Neuronal stem cell (in vitro differentiated cells): ENCODE results near the gene QPRT.

Experiments
- DNase-seq: peaks from one replicate; pipeline ENCODE4 v3.0.0-alpha.2; 2013; ENCODE audit warnings: low spot score
- H2AFZ ChIP-seq: one replicate; pipeline ENCODE4 v1.6.1; 2013; ENCODE audit warnings: mild to moderate bottlenecking, low read length, inconsistent platforms
- H2AK5ac ChIP-seq: 2 replicates; pipeline ENCODE4 v1.6.1; 2013; ENCODE audit warnings: low read depth, mild to moderate bottlenecking, inconsistent platforms, low read length, moderate library complexity, mixed read lengths
- H2BK120ac ChIP-seq: 2 replicates; pipeline ENCODE4 v1.6.1; 2013; ENCODE audit warnings: low read depth, mild to moderate bottlenecking, inconsistent platforms, low read length, moderate library complexity, mixed read lengths
- H2BK12ac ChIP-seq: one replicate; pipeline ENCODE4 v1.6.1; 2013; ENCODE audit warnings: low read length, inconsistent platforms
- H2BK15ac ChIP-seq: 2 replicates; pipeline ENCODE4 v1.6.1; 2013; ENCODE audit warnings: mild to moderate bottlenecking, low read length, inconsistent platforms, mixed read lengths
- H2BK5ac ChIP-seq: one replicate; pipeline ENCODE4 v1.6.1; 2013; ENCODE audit warnings: inconsistent platforms, mild to moderate bottlenecking, low read length, moderate library complexity
- H3K14ac ChIP-seq: one replicate; pipeline ENCODE4 v1.6.1; 2013; ENCODE audit warnings: low read length, inconsistent platforms
- H3K18ac ChIP-seq: 2 replicates; pipeline ENCODE4 v1.6.1; 2013; ENCODE audit warnings: low read length, inconsistent platforms
- H3K23ac ChIP-seq: 2 replicates; pipeline ENCODE4 v1.6.1; 2013; ENCODE audit warnings: low read depth, mild to moderate bottlenecking, mixed read lengths, low read length, inconsistent platforms; ENCODE audit not compliant: poor library complexity
- H3K27ac ChIP-seq: replicated peaks from 3 replicates; pipeline ENCODE4 v1.5.1; 2013; ENCODE audit warnings: low read length, inconsistent platforms
- H3K27me3 ChIP-seq, 3 experiments: 2 replicates each; pipeline ENCODE4 v1.6.1; 2013; ENCODE audit warnings: low read length in 3 of 3, mild to moderate bottlenecking in 2 of 3, inconsistent platforms in 1 of 3, low read depth in 1 of 3, mixed read lengths in 1 of 3, moderate library complexity in 1 of 3; ENCODE audit not compliant: control insufficient read depth in 3 of 3, insufficient read depth in 3 of 3
- H3K36me3 ChIP-seq, 2 donors: replicated peaks in 1 of 2; 2 replicates each; pipeline ENCODE4 v1.6.1; 2013; ENCODE audit warnings: low read length in 2 of 2; ENCODE audit not compliant: control insufficient read depth in 2 of 2, insufficient read depth in 2 of 2
- H3K4ac ChIP-seq: 2 replicates; pipeline ENCODE4 v1.6.1; 2013; ENCODE audit warnings: inconsistent platforms, mild to moderate bottlenecking, low read length, moderate library complexity
- H3K4me1 ChIP-seq, 2 donors: 1 replicate in 1 of 2; 2 replicates in 1 of 2; pipeline ENCODE4 v1.6.1; 2013; ENCODE audit warnings: low read length in 2 of 2, low read depth in 1 of 2; ENCODE audit not compliant: control insufficient read depth in 2 of 2, insufficient read depth in 1 of 2
- H3K4me2 ChIP-seq: one replicate; pipeline ENCODE4 v1.6.1; 2013; ENCODE audit warnings: mild to moderate bottlenecking, low read length, inconsistent platforms; ENCODE audit not compliant: insufficient read depth, poor library complexity, severe bottlenecking
- H3K4me3 ChIP-seq, 2 donors: 2 replicates each; pipeline ENCODE4 v1.5.1; 2013; ENCODE audit warnings: low read length in 2 of 2, mild to moderate bottlenecking in 2 of 2, inconsistent platforms in 1 of 2, moderate library complexity in 1 of 2
- H3K79me1 ChIP-seq: one replicate; pipeline ENCODE4 v1.6.1; 2013; ENCODE audit warnings: low read depth, mild to moderate bottlenecking, inconsistent platforms, low read length, moderate library complexity
- H3K9ac ChIP-seq: one replicate; pipeline ENCODE4 v1.6.1; 2013; ENCODE audit warnings: mild to moderate bottlenecking, low read depth, low read length, inconsistent platforms; ENCODE audit not compliant: poor library complexity
- H3K9me3 ChIP-seq, 2 donors: replicated peaks in 1 of 2; 2 replicates each; pipeline versions ENCODE3 to v1.6.1; 2013; ENCODE audit warnings: low read length in 2 of 2, mild to moderate bottlenecking in 2 of 2, inconsistent platforms in 1 of 2, low read depth in 1 of 2, mixed read lengths in 1 of 2, moderate library complexity in 1 of 2; ENCODE audit not compliant: control insufficient read depth in 2 of 2, insufficient read depth in 1 of 2
- H4K8ac ChIP-seq: one replicate; pipeline ENCODE4 v1.6.1; 2013; ENCODE audit warnings: low read depth, mild to moderate bottlenecking, inconsistent platforms, low read length, moderate library complexity
- H4K91ac ChIP-seq: one replicate; pipeline ENCODE4 v1.6.1; 2013; ENCODE audit warnings: low read length, low read depth, mild to moderate bottlenecking, inconsistent platforms; ENCODE audit not compliant: poor library complexity
- WGBS, 2 donors: extraction: QIAGEN DNeasy Blood & Tissue Kit; methylation state at CpG; one replicate each; pipeline ENCODE4 v1.1.7; 2013; ENCODE audit warnings: missing lambda C conversion rate in 2 of 2, mixed read lengths in 1 of 2; ENCODE audit not compliant: insufficient read length in 2 of 2, insufficient replicate concordance in 1 of 2; ENCODE audit errors: extremely low coverage in 2 of 2; 5-methylcytosine and 5-hydroxymethylcytosine counted together

The QPRT gene

GRCh38 chr16:29734786-29735185 lies 55.8 kb downstream of the QPRT start:
- H3K9me3 ChIP-seq, result no peaks in the 10 kb centered on the region
- H2BK5ac ChIP-seq, result no peak overlapping the region
- no peak overlapping the region for H3K23ac ChIP-seq
- H3K18ac ChIP-seq, result no peak overlapping the region
- H3K79me1 ChIP-seq, result no peaks in the 10 kb centered on the region
- no peak overlapping the region for H3K14ac ChIP-seq
- no peaks in the 10 kb centered on the region for H3K36me3 ChIP-seq
- H2AFZ ChIP-seq, result no peak overlapping the region
- no peak overlapping the region for H4K8ac ChIP-seq
- H4K91ac ChIP-seq, result no peak overlapping the region
- no peak overlapping the region for H2AK5ac ChIP-seq
- H3K27ac ChIP-seq, result no peak overlapping the region
- H2BK15ac ChIP-seq, result no peak overlapping the region
- no peak overlapping the region for H3K4me2 ChIP-seq
- H3K4me1 ChIP-seq, result no peaks in the 10 kb centered on the region
- H3K9ac ChIP-seq, result no peak overlapping the region
- DNase-seq, result no peak
- H2BK12ac ChIP-seq, result no peak overlapping the region
- no CpG with 5 or more reads among the region's 1 CpG for WGBS, 2 donors
- H3K4me3 ChIP-seq, result no peak overlapping the region
- H3K27me3 ChIP-seq, result peaks cover 0 to 2% (median 0%) of the 10 kb centered on the region in 3 experiments
- H3K4ac ChIP-seq, result no peak overlapping the region
- H2BK120ac ChIP-seq, result no peak overlapping the region

- Histone ChIP-seq H2AK5ac (no peak overlapping the region), H3K18ac (no peak overlapping the region), H3K27ac (no peak overlapping the region), H3K9ac (no peak overlapping the region), H3K4me3 (no peak overlapping the region), H3K4me1 (no peaks in the 10 kb centered on the region), H4K91ac (no peak overlapping the region), H2BK12ac (no peak overlapping the region), H3K36me3 (no peaks in the 10 kb centered on the region), H2BK5ac (no peak overlapping the region), H3K79me1 (no peaks in the 10 kb centered on the region), H3K4me2 (no peak overlapping the region), H4K8ac (no peak overlapping the region), H3K9me3 (no peaks in the 10 kb centered on the region), H3K23ac (no peak overlapping the region), H3K27me3 (peaks cover 0 to 4% (median 0%) of the 10 kb centered on the region in 3 experiments), H3K14ac (no peak overlapping the region), H2AFZ (no peak overlapping the region), H2BK15ac (no peak overlapping the region), H3K4ac (no peak overlapping the region), H2BK120ac (no peak overlapping the region)
- DNase-seq, result no peak
- no CpG with 5 or more reads among the region's 5 CpGs for WGBS, 2 donors
Measured at GRCh38 chr16:29736112-29736511, 57.1 kb downstream of the QPRT start.

DNA sequence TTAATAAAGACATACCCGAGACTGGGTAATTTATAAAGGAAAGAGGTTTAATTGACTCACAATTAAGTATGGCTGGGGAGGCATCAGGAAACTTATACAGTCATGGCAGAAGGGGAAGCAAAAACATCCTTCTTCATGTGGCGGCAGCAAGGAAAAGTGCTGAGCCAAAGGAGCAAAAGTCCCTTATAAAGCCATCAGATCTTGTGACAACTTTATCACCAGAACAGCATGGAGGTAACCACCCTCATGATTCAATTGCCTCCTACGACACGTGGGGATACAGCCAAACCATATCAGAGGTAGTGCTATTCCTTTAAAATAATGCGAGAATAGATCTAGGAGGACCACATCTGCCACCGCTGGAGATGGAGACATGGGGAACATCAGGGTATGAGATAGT lies 57.8 kb downstream of the QPRT start:
- H3K18ac ChIP-seq, result no peak overlapping the region
- no peak overlapping the region for H2BK12ac ChIP-seq
- no peaks in the 10 kb centered on the region for H3K79me1 ChIP-seq
- no peak overlapping the region for H3K14ac ChIP-seq
- H3K4me3 ChIP-seq, result no peak overlapping the region
- H3K4ac ChIP-seq, result no peak overlapping the region
- no peak overlapping the region for H2AK5ac ChIP-seq
- no peak for DNase-seq
- H4K8ac ChIP-seq, result no peak overlapping the region
- no peak overlapping the region for H3K9ac ChIP-seq
- H3K4me1 ChIP-seq, result no peaks in the 10 kb centered on the region
- no peak overlapping the region for H2BK15ac ChIP-seq
- no CpG with 5 or more reads among the region's 6 CpGs for WGBS, 2 donors
- no peak overlapping the region for H3K4me2 ChIP-seq
- H3K9me3 ChIP-seq, result no peaks in the 10 kb centered on the region
- no peak overlapping the region for H4K91ac ChIP-seq
- H3K27ac ChIP-seq, result no peak overlapping the region
- H2BK120ac ChIP-seq, result no peak overlapping the region
- no peaks in the 10 kb centered on the region for H3K36me3 ChIP-seq
- peaks cover 0 to 4% (median 0%) of the 10 kb centered on the region in 3 experiments for H3K27me3 ChIP-seq
- H3K23ac ChIP-seq, result no peak overlapping the region
- H2BK5ac ChIP-seq, result no peak overlapping the region
- H2AFZ ChIP-seq, result no peak overlapping the region

GRCh38 chr16:29737713-29738112 lies 58.7 kb downstream of the QPRT start:
- no peak overlapping the region for H3K4ac ChIP-seq
- H2BK15ac ChIP-seq, result no peak overlapping the region
- H3K27ac ChIP-seq, result no peak overlapping the region
- no peak overlapping the region for H3K9ac ChIP-seq
- DNase-seq, result no peak
- no peak overlapping the region for H2BK12ac ChIP-seq
- WGBS, 2 donors, result no CpG with 5 or more reads among the region's 5 CpGs
- H2BK5ac ChIP-seq, result no peak overlapping the region
- no peaks in the 10 kb centered on the region for H3K9me3 ChIP-seq
- H3K4me1 ChIP-seq, result no peaks in the 10 kb centered on the region
- no peak overlapping the region for H3K14ac ChIP-seq
- H2AFZ ChIP-seq, result no peak overlapping the region
- no peak overlapping the region for H3K18ac ChIP-seq
- H2BK120ac ChIP-seq, result no peak overlapping the region
- no peak overlapping the region for H4K8ac ChIP-seq
- H3K23ac ChIP-seq, result no peak overlapping the region
- no peak overlapping the region for H4K91ac ChIP-seq
- peaks cover 0 to 4% (median 0%) of the 10 kb centered on the region in 3 experiments for H3K27me3 ChIP-seq
- no peaks in the 10 kb centered on the region for H3K79me1 ChIP-seq
- no peak overlapping the region for H3K4me3 ChIP-seq
- no peaks in the 10 kb centered on the region for H3K36me3 ChIP-seq
- H3K4me2 ChIP-seq, result no peak overlapping the region
- no peak overlapping the region for H2AK5ac ChIP-seq
